Hematopoietic multipotent progenitor cell treated with erythropoietin and hydrocortisone succinate and interleukin-3 and kit ligand, for 6 days (in vitro differentiated cells): Measurements from ENCODE around the gene FBXL4.

Experiments used
- DNase-seq: peaks from one replicate; pipeline ENCODE4 v3.0.0-alpha.2; 2015

Gene FBXL4

GRCh38 chr6:98877250-98877649, 70.5 kb downstream of the FBXL4 start:
- no peak for DNase-seq

- DNase-seq = no peak
Measured at GRCh38 chr6:98875375-98875774, 72.4 kb downstream of the FBXL4 start.

- DNase-seq = no peak
Measured at GRCh38 chr6:98871821-98872220, 75.9 kb downstream of the FBXL4 start.

DNA sequence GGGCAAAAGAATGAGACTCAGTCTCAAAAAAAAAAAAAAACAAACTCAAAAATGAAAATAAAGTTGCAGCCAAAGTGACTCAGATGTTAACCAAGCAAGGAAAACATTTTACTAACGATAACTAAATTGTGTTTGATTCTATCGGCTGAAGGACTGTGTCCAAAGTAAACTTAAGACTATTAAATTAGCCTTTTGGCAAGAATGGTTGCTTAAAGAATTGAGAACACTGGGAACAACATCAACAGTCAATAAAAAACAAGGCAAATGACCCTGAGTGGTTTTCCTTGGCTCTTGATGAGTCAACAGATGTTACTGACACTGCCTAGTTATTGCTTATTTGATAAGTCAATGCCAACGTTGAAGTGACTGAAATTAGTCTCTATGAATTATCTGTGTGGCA, 76.7 kb downstream of the FBXL4 start:
- DNase-seq = no peak

- DNase-seq = no peak
Measured at GRCh38 chr6:98864497-98864896, 83.2 kb downstream of the FBXL4 start.

DNA sequence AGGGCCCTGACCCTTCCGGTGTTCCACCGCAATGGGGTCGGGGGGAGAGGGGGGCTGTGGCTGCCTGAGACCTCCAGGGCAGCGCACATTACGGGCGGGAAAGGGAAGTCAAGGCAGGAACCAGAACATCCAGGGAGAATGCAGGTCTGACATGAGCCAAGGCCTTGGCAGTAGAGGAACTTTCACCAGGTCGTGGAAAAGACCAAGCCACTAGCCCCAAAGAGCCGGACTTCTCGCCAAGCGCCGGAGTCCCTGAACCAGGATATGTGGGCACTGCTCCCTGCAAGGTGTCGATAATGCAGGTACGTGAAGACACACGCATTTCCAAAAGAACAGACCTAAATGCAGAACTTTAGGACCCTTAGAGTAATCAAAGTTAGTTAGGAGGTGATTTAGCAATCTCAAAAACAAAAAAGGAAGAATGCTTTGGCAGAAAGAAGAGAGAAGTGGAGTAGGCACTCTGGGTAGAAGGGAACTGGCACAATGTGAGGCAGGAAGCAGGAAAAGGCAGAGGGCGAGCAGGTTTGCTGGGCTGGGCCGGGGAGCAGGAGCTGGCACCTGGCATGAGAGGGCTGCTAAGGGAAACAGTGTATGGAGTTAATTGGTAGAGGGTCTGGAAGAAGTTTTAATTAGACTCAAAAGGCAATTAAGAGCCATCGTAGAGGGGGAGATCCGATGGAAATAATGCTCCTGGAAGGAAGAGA, 99.1 kb downstream of the FBXL4 start:
- DNase-seq = no peak

DNA sequence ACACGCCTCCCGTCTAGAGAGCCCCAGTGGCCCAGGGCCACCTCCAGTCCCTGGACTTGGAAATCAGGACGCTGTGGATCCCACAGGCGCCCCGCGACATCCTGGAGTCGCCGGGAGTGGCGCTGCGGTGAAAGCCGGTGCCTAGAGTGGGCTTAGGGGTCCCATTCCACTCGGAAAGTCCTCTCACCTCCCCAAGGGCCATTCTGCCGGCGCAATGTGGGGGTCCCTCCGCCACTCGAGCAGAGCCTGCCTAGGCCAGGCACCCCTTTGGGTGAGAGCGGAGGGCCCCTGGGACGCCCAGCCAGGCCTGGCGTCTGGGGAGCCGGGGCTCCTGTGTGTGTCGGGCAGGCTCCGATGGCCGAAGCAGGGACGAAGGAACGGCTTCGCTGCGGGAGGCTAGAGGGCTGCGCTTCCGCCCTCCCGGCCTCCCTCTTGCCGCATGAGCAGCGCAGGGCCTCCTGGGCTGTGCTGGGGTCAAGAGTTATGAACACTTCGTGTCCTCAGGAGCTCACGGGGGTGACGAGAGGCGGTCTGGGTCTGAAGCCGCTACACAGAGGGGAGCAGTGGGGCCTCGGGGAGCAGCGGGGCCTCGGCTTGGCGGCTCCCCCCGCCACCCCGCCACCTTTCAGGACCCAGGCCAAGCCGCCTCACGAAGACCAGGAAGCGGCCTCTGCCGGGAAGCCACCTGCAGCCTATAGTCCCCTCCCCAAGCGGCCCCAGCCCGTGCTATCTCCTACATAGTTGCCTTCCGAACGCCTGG, 99.8 kb downstream of the FBXL4 start:
- no peak for DNase-seq

DNA sequence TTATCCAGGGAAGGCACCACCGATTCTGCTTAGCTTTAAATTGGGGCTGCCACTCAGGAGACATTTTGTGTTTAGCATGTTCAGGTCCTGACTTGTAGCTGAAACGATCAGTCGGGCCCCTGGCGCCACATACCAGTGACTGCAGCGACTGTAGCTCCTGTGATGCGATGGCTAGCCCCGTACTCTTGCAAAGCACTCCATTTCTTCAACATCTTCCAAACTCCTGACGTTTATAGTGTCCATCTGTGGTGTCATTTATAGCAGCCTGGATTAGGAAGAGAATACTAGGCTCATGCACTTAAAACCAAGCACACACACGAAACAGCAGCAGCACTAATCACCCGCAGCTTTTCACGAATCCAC, 100.3 kb downstream of the FBXL4 start:
- no peak for DNase-seq

- no peak for DNase-seq
Measured at GRCh38 chr6:98846021-98846380, 101.7 kb downstream of the FBXL4 start.

DNA sequence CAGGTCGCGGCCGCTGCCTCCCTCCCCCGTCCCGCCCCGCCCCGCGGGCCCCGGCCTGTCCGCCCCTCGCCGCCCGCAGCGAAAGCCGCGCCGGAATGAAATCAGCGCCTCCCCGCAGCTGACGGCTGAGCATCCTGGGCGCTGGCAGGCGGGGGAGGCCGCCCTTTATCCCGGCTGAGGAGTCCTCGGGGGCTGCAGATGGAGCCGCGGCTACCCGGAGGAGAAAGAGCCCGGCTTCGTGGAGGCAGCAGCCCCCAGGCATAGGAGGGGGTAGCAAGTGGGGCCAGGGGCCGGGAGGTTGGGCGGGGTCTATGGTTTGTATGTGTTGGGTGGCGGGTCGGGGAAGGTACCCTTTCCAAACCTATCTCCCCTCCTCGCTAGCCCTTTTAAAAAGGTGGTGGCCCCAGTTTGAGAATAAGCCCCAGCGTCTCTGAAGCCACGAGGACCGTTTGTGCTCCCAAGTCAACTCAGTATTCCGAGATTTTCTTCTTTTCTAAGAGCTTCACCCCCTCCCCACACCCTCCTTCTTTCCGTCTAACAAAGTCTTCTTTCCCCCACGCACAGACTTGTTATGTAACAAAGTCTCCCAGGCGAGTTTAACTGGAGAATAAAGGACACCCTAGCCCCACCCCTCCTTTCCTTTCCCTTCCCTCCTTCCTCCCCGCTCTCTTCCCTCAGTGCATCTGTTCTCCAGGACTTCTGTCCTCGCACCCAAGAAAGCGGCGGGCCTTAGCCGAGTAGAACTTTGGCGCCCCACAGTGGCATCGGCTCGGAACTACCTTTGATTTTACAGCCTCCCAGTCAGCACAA, 102.3 kb downstream of the FBXL4 start:
- peak; percentile 83 for DNase-seq

- DNase-seq = no peak
Measured at GRCh38 chr6:98844244-98845210, 103.2 kb downstream of the FBXL4 start.

- DNase-seq = no peak
Measured at GRCh38 chr6:98843271-98844243, 104.2 kb downstream of the FBXL4 start.

GRCh38 chr6:98842342-98843180, 105.2 kb downstream of the FBXL4 start:
- no peak for DNase-seq

GRCh38 chr6:98841621-98842341, 106.0 kb downstream of the FBXL4 start:
- no peak for DNase-seq

- DNase-seq = no peak
Measured at GRCh38 chr6:98840996-98841513, 106.7 kb downstream of the FBXL4 start.

- no peak for DNase-seq
Measured at GRCh38 chr6:98840385-98840784, 107.4 kb downstream of the FBXL4 start.

DNA sequence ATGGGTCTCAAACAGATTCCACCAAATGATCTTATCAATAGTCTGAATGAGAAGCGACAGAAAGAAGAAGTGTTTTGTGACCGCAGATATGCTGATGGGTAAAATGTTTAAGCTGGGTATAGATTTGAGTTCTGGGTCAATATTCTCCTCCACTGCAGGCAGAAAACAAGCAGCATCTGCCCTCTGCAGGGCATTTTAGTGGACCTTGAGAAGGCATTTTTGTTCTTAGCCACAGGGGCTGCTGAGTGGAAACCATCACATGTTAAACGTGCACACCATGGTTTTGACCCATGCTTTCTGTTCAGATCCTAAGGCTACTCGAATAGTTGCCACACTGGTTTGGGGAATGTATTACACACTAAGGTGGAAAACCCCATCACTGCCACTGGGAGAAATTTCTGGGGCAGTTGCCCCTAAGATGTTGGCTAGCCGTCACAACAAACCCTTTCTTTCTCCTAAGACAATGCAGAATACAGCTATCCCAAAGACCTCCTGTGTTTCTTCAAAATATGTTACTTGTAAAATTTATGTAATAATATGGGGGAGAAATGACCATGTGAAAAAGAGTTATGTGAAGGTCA, 107.9 kb downstream of the FBXL4 start:
- DNase-seq = no peak

GRCh38 chr6:98838975-98839374, 108.8 kb downstream of the FBXL4 start:
- no peak for DNase-seq

- DNase-seq = no peak
Measured at GRCh38 chr6:98838032-98838431, 109.7 kb downstream of the FBXL4 start.
